Measurements from ENCODE around the gene KPNA1.

KPNA1 gene

DNA sequence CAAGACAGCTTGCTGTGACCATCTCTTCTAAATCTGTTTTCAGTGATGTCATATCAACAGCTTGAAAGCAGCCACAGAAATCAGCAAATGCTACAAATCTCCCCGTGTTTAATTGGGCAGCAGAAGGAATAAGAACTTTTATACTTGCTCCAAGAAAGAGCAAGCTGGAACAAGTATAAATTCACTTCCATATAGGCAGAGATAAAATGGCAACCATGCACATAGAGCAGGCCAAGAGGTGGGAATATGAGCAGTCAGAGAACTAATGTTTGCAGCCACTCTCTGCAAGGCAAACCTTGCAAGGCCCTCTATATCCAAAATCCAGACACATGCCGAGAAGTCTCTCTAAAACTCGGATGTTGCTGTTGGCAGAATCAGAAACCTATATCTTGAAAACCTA lies 33.3 kb upstream of the KPNA1 start:
- DNase-seq: no peak
- H3K27ac Mint-ChIP-seq: no peak overlapping the region
- H3K4me1 Mint-ChIP-seq: no peaks in the 10 kb centered on the region
- no peak overlapping the region for H3K4me3 Mint-ChIP-seq
- no peaks in the 10 kb centered on the region for H3K36me3 Mint-ChIP-seq (ENCODE audit: low read depth)
- H3K9me3 Mint-ChIP-seq: no peaks in the 10 kb centered on the region
- H3K27me3 Mint-ChIP-seq (ENCODE audit: low read depth, poor library complexity): peaks cover 3% of the 10 kb centered on the region
- TF ChIP-seq, protein P1, sequence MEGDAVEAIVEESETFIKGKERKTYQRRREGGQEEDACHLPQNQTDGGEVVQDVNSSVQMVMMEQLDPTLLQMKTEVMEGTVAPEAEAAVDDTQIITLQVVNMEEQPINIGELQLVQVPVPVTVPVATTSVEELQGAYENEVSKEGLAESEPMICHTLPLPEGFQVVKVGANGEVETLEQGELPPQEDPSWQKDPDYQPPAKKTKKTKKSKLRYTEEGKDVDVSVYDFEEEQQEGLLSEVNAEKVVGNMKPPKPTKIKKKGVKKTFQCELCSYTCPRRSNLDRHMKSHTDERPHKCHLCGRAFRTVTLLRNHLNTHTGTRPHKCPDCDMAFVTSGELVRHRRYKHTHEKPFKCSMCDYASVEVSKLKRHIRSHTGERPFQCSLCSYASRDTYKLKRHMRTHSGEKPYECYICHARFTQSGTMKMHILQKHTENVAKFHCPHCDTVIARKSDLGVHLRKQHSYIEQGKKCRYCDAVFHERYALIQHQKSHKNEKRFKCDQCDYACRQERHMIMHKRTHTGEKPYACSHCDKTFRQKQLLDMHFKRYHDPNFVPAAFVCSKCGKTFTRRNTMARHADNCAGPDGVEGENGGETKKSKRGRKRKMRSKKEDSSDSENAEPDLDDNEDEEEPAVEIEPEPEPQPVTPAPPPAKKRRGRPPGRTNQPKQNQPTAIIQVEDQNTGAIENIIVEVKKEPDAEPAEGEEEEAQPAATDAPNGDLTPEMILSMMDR (IDR thresholded peaks at IDR 0.05): no peak

GRCh38 chr3:122546151-122546550 lies 31.4 kb upstream of the KPNA1 start:
- H3K27me3 Mint-ChIP-seq (ENCODE audit: low read depth, poor library complexity): peaks cover 2% of the 10 kb centered on the region
- no peaks in the 10 kb centered on the region for H3K9me3 Mint-ChIP-seq

GRCh38 chr3:122538956-122539490 lies 24.3 kb upstream of the KPNA1 start:
- peaks cover 4% of the 10 kb centered on the region for H3K27me3 Mint-ChIP-seq (ENCODE audit: low read depth, poor library complexity)
- H3K27ac Mint-ChIP-seq: no peak overlapping the region
- no peaks in the 10 kb centered on the region for H3K4me1 Mint-ChIP-seq
- no peaks in the 10 kb centered on the region for H3K9me3 Mint-ChIP-seq
- no peaks in the 10 kb centered on the region for H3K36me3 Mint-ChIP-seq (ENCODE audit: low read depth)
- no peak for DNase-seq
- H3K4me3 Mint-ChIP-seq: no peak overlapping the region
- TF ChIP-seq, protein P1 (IDR thresholded peaks at IDR 0.05): no peak

More at GRCh38 chr3:122546151-122546550, 31.4 kb upstream of the KPNA1 start:
- no peaks in the 10 kb centered on the region for H3K4me1 Mint-ChIP-seq
- H3K36me3 Mint-ChIP-seq (ENCODE audit: low read depth): no peaks in the 10 kb centered on the region
- no peak for DNase-seq
- no peak overlapping the region for H3K27ac Mint-ChIP-seq
- no peak overlapping the region for H3K4me3 Mint-ChIP-seq
- TF ChIP-seq, protein P1 (IDR thresholded peaks at IDR 0.05): no peak

GRCh38 chr3:122536632-122537001 lies 21.9 kb upstream of the KPNA1 start:
- Mint-ChIP-seq H3K9me3 (no peaks in the 10 kb centered on the region), H3K4me3 (no peak overlapping the region), H3K36me3 (ENCODE audit: low read depth) (no peaks in the 10 kb centered on the region), H3K4me1 (no peaks in the 10 kb centered on the region), H3K27me3 (ENCODE audit: low read depth, poor library complexity) (peaks cover 4% of the 10 kb centered on the region), H3K27ac (no peak overlapping the region)
- TF ChIP-seq, protein P1 (IDR thresholded peaks at IDR 0.05): no peak
- DNase-seq: no peak

DNA sequence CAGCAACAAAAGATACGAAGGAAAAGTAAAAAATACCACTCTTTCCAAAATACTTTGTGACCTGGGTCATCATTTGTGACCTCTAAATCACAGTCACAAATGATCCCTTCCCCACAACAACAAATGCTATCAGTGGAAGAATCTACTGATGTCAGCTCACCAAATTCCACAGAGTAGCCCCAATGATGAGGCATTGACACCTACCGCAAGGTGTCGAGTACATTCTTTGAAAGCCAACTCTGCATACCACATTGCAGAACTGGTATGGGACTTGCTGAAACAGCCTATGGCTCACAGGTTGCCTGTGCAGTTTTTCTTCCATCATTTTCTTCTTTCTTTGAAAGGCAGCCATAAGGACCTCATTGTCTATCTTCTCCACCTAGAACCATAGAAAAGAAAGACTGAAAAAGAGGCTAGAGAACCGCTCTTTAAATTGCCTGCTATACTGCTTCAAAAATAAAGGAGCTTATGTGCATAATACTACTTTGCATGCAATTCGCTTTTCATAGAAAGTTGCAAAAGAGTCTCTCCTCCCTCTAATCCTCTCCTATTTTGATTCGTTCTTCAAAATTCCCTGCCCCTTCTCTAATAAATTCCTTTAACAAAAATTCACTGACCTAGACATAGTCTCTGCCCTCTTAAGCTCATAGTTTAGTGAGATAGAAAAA lies 21.4 kb upstream of the KPNA1 start:
- Mint-ChIP-seq H3K9me3 (no peaks in the 10 kb centered on the region), H3K27me3 (ENCODE audit: low read depth, poor library complexity) (peaks cover 4% of the 10 kb centered on the region), H3K4me1 (no peaks in the 10 kb centered on the region), H3K4me3 (no peak overlapping the region), H3K27ac (no peak overlapping the region), H3K36me3 (ENCODE audit: low read depth) (no peaks in the 10 kb centered on the region)
- TF ChIP-seq, protein P1 (IDR thresholded peaks at IDR 0.05): no peak
- DNase-seq: no peak

DNA sequence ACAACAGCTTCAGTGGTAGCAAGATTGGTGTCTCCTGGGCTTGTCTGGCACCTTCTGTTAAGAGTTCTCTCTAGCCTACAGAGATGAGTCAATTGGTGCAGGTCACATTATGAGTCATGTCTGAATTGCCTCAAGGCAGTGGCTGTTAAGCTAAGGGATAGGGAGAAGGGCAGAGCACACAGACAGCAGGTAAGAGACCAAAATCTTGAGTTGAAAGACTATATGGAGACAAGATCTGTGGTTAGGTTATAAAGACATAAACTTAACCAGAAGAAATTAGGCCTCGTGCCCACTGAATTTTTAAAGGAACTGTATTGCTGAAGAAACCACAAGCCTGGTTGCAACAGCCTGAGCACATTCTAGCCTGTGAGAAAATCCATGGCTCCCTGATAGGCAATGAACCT lies 19.2 kb upstream of the KPNA1 start:
- Mint-ChIP-seq H3K36me3 (ENCODE audit: low read depth) (no peaks in the 10 kb centered on the region), H3K27me3 (ENCODE audit: low read depth, poor library complexity) (peaks cover 4% of the 10 kb centered on the region), H3K9me3 (no peaks in the 10 kb centered on the region), H3K4me1 (no peaks in the 10 kb centered on the region), H3K27ac (no peak overlapping the region), H3K4me3 (no peak overlapping the region)
- DNase-seq: no peak
- TF ChIP-seq, protein P1 (IDR thresholded peaks at IDR 0.05): no peak
